GM12892 (cell line): ENCODE measurements around the gene MOB3B.
"Not testable (repeated sequence)": the region's sequence is repeated elsewhere in the genome, so short reads cannot be mapped to it uniquely, and the experiment has no call there.

ENCODE experiments used
- DNase-seq: peaks from one replicate; pipeline ENCODE4 v3.0.0; 2011; ENCODE audit not compliant: insufficient read length
- FAIRE-seq: peaks from 2 replicates; lab custom pipeline; 2011; peaks lifted over from hg19 to GRCh38; lab: Jason Lieb, UNC
- POLR2A ChIP-seq: IDR thresholded peaks from 2 replicates; pipeline ENCODE4 v1.6.1; 2011; ENCODE audit warnings: low read depth, low read length, control low read depth
- POLR2AphosphoS5 ChIP-seq: IDR thresholded peaks from 2 replicates; pipeline ENCODE4 v1.6.1; 2011; ENCODE audit warnings: low read depth, low read length, control low read depth
- TAF1 ChIP-seq: IDR thresholded peaks from 2 replicates; pipeline ENCODE4 v1.6.1; 2011; ENCODE audit warnings: low read depth, mild to moderate bottlenecking, control low read depth, low read length, borderline replicate concordance

The MOB3B gene

GRCh38 chr9:27506981-27507380 is 22.6 kb downstream of the MOB3B start:
- TF ChIP-seq TAF1 (no peak), POLR2AphosphoS5 (no peak), POLR2A (no peak)
- no peak for FAIRE-seq
- DNase-seq, result no peak

GRCh38 chr9:27505744-27506161 is 23.9 kb downstream of the MOB3B start:
- no peak for TF ChIP-seq TAF1
- no peak for TF ChIP-seq POLR2A
- TF ChIP-seq POLR2AphosphoS5, result no peak
- FAIRE-seq, result no peak
- no peak for DNase-seq

- TF ChIP-seq POLR2AphosphoS5 (no peak), TAF1 (no peak), POLR2A (no peak)
- FAIRE-seq, result no peak
- DNase-seq, result no peak
These were observed 25.4 kb downstream of the MOB3B start for GRCh38 chr9:27504259-27504658.

- no peak for FAIRE-seq
- TF ChIP-seq POLR2AphosphoS5 (no peak), TAF1 (no peak), POLR2A (no peak)
These were observed 26.0 kb downstream of the MOB3B start for GRCh38 chr9:27503623-27504022.

GRCh38 chr9:27500902-27501301 is 28.7 kb downstream of the MOB3B start:
- not testable (repeated sequence) for DNase-seq, FAIRE-seq

More at GRCh38 chr9:27503623-27504022, 26.0 kb downstream of the MOB3B start:
- no peak for DNase-seq

GRCh38 chr9:27499451-27499850 is 30.2 kb downstream of the MOB3B start:
- TF ChIP-seq POLR2A (no peak), POLR2AphosphoS5 (no peak), TAF1 (no peak)
- DNase-seq (no peak), FAIRE-seq (no peak)

GRCh38 chr9:27497883-27498417 is 31.7 kb downstream of the MOB3B start:
- FAIRE-seq (no peak), DNase-seq (no peak)
- TF ChIP-seq POLR2AphosphoS5 (no peak), TAF1 (no peak), POLR2A (no peak)

- no peak for DNase-seq
- TF ChIP-seq POLR2A (no peak), TAF1 (no peak), POLR2AphosphoS5 (no peak)
- FAIRE-seq, result no peak
These were observed 33.5 kb downstream of the MOB3B start for GRCh38 chr9:27496135-27496504.

GRCh38 chr9:27495480-27496134 is 34.0 kb downstream of the MOB3B start:
- TF ChIP-seq TAF1, result no peak
- TF ChIP-seq POLR2AphosphoS5, result no peak
- no peak for TF ChIP-seq POLR2A
- DNase-seq, result no peak
- no peak for FAIRE-seq

GRCh38 chr9:27491154-27491553 is 38.5 kb downstream of the MOB3B start:
- TF ChIP-seq TAF1, result no peak
- TF ChIP-seq POLR2AphosphoS5, result no peak
- TF ChIP-seq POLR2A, result no peak
- no peak for FAIRE-seq
- DNase-seq, result no peak

- FAIRE-seq, result no peak
- no peak for TF ChIP-seq TAF1
- TF ChIP-seq POLR2A, result no peak
- TF ChIP-seq POLR2AphosphoS5, result no peak
- peak; percentile 12 for DNase-seq
These were observed 40.3 kb downstream of the MOB3B start for GRCh38 chr9:27489087-27489876.

GRCh38 chr9:27487927-27488326 is 41.7 kb downstream of the MOB3B start:
- no peak for TF ChIP-seq POLR2A
- no peak for TF ChIP-seq TAF1
- TF ChIP-seq POLR2AphosphoS5, result no peak
- DNase-seq (no peak), FAIRE-seq (no peak)
